Choroid plexus epithelial cell (primary cell): ENCODE data around the gene CSNK1G2.

Source experiments
- DNase-seq: peaks from one replicate; pipeline ENCODE4 v3.0.0-alpha.2; 2010; ENCODE audit warnings: low read depth
- H3K4me3 ChIP-seq: 2 replicates; pipeline ENCODE4 v1.5.1; 2011; ENCODE audit warnings: low read depth, mild to moderate bottlenecking, control low read depth, low read length, moderate library complexity
- CTCF ChIP-seq: conservative IDR thresholded peaks from 2 replicates; pipeline ENCODE4 v1.5.1; 2011; ENCODE audit warnings: low read depth, mild to moderate bottlenecking, control low read depth, inconsistent platforms, low read length, moderate library complexity

CSNK1G2 gene

DNA sequence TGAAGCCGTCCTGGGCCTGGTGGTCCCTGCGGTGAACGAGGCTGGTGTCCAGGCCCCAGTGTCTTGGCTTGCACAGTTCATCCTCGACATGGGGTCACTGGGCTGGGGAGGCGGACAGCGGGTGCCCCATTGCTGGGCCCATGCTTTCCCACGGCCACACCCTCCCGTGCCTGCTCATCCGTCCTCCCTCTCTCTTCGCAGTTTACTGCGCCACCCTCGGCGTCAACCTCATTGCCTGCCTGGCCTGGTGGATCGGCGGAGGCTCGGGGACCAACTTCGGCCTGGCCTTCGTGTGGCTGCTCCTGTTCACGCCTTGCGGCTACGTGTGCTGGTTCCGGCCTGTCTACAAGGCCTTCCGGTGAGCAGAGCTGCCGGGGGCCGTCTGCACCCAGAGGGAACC lies 23.0 kb upstream of the CSNK1G2 start:
- no peak overlapping the region for H3K4me3 ChIP-seq
- no peak for TF ChIP-seq CTCF

GRCh38 chr19:1918975-1919374 lies 22.0 kb upstream of the CSNK1G2 start:
- no peak for DNase-seq
- H3K4me3 ChIP-seq: no peak overlapping the region
- TF ChIP-seq CTCF: no peak

More for the DNA sequence above, 23.0 kb upstream of the CSNK1G2 start:
- DNase-seq: no peak

DNA sequence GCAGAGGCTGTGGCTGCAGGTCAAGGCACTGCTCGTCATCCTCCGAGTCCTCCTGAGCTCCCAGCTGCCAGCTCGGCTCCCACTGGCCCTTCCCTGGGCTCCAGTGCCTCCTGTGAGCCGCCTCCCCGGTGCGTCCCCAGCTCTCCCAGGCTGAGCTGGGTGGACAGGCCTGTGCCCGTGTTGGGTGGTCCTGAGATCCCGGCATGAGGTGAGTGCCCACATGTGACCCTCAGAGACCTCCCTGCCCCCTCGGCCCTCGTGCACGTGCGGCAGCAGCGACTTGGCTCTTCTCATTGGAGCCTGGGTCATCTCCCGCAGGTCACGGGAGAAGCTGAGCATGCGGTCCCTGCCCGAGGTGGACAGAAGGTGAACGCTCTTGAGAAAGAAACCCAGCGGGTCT lies 20.3 kb upstream of the CSNK1G2 start:
- no peak for TF ChIP-seq CTCF
- H3K4me3 ChIP-seq: no peak overlapping the region
- DNase-seq: no peak

DNA sequence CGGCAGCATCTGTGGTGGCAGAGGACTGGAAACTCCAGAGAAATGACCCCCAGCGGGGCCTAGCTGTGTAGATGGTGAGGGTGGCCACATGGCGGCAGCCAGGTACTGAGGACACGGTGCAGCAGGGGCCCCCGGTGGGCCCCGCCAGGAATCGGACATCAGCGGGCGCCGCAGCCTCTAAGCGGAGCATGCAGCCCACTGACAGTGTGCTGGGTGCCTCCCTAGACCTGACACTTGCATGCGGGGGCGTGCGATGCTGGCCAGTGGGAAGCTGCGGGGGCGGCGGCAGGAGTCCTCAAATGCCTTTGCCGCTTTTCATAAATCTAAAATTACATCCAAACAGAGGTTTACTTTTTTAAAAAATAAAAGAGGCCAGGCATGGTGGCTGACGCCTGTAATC lies 19.6 kb upstream of the CSNK1G2 start:
- no peak for DNase-seq
- H3K4me3 ChIP-seq: no peak overlapping the region
- TF ChIP-seq CTCF: no peak

GRCh38 chr19:1921825-1922224 lies 19.1 kb upstream of the CSNK1G2 start:
- no peak for DNase-seq
- no peak for TF ChIP-seq CTCF
- no peak overlapping the region for H3K4me3 ChIP-seq

GRCh38 chr19:1922803-1923202 lies 18.2 kb upstream of the CSNK1G2 start:
- no peak for TF ChIP-seq CTCF
- H3K4me3 ChIP-seq: no peak overlapping the region
- no peak for DNase-seq

DNA sequence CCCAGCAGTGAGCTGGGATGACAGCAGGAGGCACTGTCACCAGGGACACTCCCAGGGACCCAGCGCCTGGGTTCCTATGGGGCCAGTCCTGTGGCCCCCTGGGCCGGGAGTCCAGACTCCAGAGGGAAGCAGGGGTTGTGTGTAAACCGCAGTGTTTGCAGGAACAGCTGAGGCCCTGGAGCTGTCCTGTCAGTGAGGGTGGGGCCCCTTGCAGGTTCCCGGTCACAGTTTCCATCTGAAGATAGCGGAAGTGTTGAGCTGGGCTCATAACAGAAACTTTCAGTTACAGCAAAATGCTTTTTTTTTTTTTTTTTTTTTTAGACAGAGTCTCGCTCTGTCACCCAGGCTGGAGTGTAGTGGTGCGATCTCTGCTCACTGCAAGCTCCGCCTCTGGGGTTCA lies 17.7 kb upstream of the CSNK1G2 start:
- TF ChIP-seq CTCF: no peak
- H3K4me3 ChIP-seq: no peak overlapping the region
- no peak for DNase-seq
